Measurements from ENCODE around the gene RHOV.

DNA sequence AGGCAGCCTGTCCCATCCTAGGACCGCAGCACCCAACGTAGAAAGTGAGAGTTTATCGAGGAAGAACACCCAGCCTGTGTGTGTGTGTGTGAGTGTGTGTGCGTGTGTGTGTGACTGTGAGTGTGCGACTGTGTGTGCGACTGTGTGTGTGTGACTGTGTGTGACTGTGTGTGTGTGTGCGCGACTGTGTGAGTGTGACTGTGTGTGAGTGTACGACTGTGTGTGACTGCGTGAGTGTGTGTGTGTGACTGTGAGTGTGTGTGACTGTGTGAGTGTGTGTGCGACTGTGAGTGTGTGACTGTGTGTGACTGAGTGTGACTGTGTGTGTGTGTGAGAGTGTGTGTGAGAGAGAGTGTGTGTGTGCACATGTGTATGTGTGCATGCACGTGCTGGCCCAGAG is 40.0 kb upstream of the RHOV start:
- TF ChIP-seq, protein P1, sequence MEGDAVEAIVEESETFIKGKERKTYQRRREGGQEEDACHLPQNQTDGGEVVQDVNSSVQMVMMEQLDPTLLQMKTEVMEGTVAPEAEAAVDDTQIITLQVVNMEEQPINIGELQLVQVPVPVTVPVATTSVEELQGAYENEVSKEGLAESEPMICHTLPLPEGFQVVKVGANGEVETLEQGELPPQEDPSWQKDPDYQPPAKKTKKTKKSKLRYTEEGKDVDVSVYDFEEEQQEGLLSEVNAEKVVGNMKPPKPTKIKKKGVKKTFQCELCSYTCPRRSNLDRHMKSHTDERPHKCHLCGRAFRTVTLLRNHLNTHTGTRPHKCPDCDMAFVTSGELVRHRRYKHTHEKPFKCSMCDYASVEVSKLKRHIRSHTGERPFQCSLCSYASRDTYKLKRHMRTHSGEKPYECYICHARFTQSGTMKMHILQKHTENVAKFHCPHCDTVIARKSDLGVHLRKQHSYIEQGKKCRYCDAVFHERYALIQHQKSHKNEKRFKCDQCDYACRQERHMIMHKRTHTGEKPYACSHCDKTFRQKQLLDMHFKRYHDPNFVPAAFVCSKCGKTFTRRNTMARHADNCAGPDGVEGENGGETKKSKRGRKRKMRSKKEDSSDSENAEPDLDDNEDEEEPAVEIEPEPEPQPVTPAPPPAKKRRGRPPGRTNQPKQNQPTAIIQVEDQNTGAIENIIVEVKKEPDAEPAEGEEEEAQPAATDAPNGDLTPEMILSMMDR (IDR thresholded peaks at IDR 0.05): no peak
- no peak for TF ChIP-seq EP300 (IDR thresholded peaks at IDR 0.05)
- TF ChIP-seq POLR2A (IDR thresholded peaks at IDR 0.05): no peak
- TF ChIP-seq POLR2AphosphoS5 (IDR thresholded peaks at IDR 0.05): no peak

Data from stomach (tissue), 4 donors.